LNCAP (cell line): ENCODE data around the gene PLIN5.

Experiments used
- TF ChIP-seq, protein P1 (sequence below): fragments of 450-650 bp; IDR thresholded peaks from 2 replicates; pipeline ENCODE4 v1.5.1; 2017; ENCODE audit warnings: mild to moderate bottlenecking

The PLIN5 gene

DNA sequence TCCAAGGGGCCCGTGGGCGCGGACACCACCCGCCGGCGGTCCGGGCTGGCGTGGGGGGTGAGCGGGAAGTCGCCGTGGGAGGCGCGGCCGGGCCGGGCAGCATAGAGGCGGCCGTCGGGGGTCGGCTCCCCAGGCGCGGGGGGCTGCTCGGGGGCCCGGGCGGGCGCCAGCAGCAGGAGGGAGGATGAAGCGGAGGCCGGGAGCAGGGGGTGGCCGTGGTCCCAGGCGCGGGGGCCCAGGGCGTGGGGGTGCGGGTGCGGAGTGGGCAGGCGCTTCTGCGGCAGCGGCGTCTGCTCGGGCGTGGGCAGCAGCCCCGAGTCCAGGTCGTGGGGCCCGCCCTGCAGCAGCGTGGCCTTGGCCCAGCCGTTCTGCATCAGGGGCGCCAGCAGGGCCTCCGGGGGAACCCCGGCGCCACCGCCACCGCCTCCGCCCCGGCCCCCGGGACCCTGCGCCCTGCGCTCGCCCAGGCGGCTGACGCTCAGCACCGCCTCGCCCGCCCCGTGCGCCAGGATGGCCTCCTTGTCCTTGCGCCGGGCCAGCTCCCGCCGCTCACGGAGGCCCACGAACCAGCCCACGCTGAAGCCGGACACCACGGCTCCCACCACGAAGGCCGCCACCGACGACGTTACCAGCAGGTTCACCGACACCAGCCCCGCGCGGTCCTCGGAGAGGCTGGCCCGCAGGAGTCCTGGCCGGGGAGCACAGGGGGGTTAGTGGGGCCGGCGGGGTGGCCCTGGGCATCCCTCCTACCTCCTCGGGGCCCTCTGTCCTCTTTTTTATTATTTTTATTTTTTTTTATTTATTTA lies 9.0 kb upstream of the PLIN5 start:
- TF ChIP-seq, protein P1, sequence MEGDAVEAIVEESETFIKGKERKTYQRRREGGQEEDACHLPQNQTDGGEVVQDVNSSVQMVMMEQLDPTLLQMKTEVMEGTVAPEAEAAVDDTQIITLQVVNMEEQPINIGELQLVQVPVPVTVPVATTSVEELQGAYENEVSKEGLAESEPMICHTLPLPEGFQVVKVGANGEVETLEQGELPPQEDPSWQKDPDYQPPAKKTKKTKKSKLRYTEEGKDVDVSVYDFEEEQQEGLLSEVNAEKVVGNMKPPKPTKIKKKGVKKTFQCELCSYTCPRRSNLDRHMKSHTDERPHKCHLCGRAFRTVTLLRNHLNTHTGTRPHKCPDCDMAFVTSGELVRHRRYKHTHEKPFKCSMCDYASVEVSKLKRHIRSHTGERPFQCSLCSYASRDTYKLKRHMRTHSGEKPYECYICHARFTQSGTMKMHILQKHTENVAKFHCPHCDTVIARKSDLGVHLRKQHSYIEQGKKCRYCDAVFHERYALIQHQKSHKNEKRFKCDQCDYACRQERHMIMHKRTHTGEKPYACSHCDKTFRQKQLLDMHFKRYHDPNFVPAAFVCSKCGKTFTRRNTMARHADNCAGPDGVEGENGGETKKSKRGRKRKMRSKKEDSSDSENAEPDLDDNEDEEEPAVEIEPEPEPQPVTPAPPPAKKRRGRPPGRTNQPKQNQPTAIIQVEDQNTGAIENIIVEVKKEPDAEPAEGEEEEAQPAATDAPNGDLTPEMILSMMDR = no peak

DNA sequence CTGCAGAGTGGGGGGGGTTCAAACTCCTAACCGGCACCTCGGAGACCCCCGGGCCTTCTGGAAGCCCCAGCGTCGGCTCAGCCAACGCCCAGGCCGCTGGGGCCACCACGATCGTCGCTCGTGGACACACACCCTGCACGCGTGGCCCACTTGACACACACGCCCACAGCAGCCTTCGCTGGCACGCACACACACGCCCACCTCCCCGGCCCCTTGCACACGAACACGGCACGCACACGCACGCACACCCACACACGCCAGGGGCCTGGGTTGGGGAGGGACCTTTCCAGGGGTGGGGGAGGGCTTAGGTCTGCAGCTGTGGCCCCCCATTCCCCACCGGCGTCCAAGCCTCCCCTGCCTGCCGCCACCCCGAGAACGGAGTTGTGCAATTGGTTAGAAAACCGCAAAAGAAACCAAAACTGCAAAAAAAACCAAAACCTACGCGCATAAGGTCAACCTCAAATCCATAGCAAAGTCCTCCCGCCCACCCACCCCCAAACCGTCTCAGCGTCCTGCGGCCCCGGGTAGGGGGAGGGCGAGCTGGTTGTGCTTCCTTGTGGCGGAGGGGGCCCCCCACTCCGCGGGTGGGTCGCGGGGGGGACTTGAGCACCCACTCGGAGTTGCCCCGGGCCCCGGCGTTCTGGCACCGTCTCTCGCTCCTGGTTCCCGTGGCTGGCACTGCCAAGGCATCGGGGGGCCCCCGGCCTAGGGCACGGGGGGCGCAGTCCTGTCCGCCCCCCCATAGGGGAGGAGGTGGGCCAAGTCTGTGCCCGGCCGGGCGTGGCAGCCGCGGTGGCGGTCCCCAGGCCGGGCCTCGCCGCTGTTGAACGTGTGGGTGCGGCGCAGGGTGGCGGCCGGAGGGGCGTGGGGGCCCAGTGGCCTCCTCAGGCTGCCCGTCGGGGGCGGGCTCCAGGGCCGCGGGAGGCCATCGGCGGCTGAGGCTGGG lies 8.1 kb upstream of the PLIN5 start:
- TF ChIP-seq, protein P1 = no peak

DNA sequence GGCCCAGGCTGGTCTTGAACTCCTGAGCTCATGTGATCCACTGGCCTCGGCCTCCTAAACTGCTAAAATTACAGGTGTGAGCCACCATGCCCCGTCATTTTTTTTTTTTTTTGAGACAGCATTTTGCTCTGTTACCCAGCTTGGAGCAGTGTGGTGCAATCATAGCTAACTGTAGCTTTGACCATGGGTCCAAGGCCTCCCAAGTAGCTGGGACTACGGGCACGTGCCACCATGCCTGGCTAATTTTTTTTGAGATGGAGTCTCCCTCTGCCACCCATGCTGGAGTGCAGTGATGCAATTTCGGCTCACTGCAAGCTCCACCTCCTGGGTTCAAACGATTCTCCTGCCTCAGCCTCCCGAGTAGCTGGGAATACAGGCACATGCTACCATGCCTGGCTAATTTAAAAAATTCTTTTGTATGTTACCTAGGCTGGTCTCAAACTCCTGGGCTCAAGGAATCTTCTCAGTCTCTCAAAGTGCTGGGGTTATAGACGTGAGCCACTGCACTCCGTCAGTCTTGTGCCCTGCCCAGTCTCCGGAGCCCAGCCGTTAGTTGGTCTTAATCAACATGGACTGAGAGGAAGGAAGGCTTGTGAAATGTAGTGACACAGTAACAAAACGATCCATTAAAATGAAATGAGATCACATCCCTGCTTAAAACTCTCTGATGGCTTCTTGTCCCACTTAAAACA lies 6.2 kb upstream of the PLIN5 start:
- TF ChIP-seq, protein P1 = no peak

DNA sequence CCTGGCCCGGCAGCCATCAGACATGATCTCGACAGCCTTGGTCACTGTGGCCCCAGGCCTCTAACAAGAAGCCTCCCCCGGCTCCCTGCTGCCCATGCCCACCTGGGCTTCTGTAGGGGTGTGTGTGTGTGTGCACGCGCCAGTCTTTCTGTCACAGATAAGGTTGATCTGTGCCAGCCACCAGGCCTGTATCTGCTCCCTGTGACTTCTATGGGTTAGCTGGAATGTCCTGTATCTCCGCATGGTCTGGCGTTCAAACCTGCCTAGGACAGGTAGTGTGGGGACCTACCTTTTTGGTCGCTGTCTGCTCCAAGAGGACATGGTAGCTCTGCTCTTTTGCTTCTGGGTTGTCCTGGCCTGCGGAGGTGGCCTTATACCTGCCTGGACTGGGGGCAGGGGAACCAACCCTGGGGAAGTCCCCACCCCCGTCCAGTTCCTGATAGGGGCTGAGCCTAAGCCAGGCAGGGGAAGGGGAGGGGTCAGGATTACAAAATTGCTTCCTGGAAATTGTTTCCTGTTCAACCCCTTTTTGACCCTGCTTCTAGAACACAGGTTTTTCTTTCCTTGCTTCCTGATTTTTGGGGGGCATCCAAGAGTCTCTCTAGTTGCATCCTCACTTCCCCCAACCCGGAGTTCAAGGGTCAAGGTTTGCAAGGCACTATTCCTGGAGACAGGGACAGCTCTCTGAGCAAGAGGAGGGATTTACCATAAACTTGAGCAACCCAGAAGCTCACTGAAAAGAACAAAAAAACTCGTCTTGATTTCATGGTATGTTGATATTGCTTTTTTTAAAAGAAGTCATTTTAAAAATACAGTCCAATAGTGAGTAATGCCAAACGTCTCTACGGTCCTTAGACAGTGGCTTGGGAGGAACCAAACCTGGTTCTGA lies 4.9 kb upstream of the PLIN5 start, which contains the start of gene LRG1:
LRG1 (minus strand) TSS at position 344 of the 889 bp plus-strand sequence; CDS start at position 321, 23 bp downstream.
- TF ChIP-seq, protein P1 = no peak

DNA sequence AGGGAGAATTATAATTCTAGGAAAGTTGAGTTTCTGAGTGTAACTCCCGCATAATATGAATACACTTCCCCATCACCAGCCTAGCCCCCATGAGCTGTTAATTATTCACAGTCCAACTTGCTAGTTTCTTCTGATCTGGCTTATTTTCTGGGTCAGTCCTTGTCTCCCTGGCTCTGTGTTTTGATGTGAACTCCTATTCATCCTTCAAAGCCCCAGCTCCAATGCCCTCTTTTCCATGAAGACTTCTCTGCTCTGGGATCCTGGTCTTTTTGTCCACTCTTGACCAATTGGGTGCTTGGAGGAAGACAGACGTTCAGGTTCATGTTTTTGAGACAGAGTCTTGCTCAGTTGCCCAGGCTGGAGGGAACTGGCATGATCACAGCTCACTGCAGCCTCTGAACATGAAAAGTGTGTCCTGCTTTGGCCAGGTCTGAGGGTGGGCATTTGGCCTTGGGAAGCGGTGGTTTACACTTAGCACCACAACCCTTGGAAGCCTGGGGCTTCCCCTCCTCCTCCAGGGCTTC lies 4.2 kb upstream of the PLIN5 start:
- TF ChIP-seq, protein P1 = no peak

DNA sequence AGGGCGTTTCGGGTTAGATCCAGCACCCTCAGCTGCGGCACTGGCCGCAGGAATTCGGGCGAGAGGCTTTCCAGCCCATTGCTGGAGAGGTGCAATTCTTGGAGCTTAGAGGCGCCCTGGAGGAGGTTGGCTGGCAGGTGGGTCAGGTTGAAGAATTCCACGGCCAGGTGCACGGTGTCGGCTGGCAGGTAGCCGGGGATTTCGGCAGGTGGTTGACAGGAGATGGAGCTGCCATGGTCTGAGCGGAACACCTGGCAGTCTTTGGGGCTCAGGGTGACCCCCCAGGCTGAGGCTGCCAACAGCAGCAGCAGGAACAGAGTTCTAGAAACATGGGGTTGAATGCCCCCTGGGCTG lies 3.6 kb upstream of the PLIN5 start:
- TF ChIP-seq, protein P1 = no peak
